OCI-LY1 (cell line): ENCODE measurements around the gene TCF4.

ENCODE experiments used
- EZH2 ChIP-seq: fragments of 200-600 bp; sonication (generic), shearing (Covaris generic); IDR thresholded peaks from 2 replicates; pipeline ENCODE4 v1.8.0; 2017; ENCODE audit warnings: borderline replicate concordance, mixed run types, mild to moderate bottlenecking, antibody characterized with exemption, low read length, moderate library complexity, mixed read lengths
- TF ChIP-seq, protein P1 (sequence below): fragments of 200-600 bp; sonication (generic), shearing (Covaris generic); IDR thresholded peaks from 2 replicates; pipeline ENCODE4 v1.5.1; 2017; ENCODE audit warnings: mild to moderate bottlenecking, antibody characterized with exemption, low read length, moderate library complexity, mixed read lengths

DNA sequence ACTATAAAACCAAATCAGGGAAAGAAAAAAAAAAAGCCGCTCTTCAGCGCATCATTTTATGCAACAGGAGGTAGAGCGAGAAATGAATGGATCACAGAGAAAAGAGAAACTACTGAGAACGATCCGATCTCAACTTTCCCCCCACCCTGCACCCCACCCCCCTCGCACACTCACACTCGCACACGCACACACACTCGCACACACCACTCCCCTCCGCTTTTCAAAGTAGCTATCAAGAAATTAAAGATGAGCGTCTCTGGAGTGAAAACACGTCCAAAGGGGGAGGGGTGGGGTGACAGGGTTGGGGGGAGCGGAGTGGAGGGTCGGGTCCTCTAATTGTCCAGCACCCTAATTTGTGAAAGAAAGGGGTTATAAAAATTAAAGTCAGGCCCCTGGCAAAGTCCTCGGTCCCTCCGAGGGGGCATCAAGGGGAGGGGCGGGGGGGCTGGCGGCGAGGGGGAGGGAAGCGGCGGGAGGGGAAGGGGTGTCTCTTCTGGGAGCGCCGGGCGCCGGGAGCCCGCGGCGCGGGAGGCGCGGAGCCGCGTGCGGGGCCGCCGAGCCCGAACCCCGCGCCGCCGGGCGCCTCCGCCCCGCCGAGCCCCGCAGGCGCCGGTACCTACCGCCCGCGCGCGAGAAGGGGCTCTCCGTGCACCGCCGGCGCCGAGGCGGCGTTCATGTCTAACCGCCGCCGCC is 428 bp downstream of the TCF4 start:
- TF ChIP-seq, protein P1, sequence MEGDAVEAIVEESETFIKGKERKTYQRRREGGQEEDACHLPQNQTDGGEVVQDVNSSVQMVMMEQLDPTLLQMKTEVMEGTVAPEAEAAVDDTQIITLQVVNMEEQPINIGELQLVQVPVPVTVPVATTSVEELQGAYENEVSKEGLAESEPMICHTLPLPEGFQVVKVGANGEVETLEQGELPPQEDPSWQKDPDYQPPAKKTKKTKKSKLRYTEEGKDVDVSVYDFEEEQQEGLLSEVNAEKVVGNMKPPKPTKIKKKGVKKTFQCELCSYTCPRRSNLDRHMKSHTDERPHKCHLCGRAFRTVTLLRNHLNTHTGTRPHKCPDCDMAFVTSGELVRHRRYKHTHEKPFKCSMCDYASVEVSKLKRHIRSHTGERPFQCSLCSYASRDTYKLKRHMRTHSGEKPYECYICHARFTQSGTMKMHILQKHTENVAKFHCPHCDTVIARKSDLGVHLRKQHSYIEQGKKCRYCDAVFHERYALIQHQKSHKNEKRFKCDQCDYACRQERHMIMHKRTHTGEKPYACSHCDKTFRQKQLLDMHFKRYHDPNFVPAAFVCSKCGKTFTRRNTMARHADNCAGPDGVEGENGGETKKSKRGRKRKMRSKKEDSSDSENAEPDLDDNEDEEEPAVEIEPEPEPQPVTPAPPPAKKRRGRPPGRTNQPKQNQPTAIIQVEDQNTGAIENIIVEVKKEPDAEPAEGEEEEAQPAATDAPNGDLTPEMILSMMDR, result no peak
- no peak for TF ChIP-seq EZH2
